ENCODE data around the gene PCDHGA2. TPM values are rescaled to one million over a fixed set of nuclear protein-coding genes. Genes with fewer than 3 reads are reported as not detected.
"Not testable (repeated sequence)": the region's sequence is repeated elsewhere in the genome, so short reads cannot be mapped to it uniquely, and the experiment has no call there.

Gene PCDHGA2
- 10 to 100 TPM in 1 of 2 donors, 1 to 10 TPM in 1; 2.4 to 19.7 TPM for total RNA-seq

- no peak for DNase-seq (ENCODE audit: low spot score)
- no peak within 1 kb of the TSS for H3K27ac ChIP-seq
- WGBS, result 10% methylated on average over 26 of the region's 27 CpGs
- no peak for TF ChIP-seq POLR2AphosphoS5 (IDR thresholded peaks at IDR 0.05)
- TF ChIP-seq POLR2A (IDR thresholded peaks at IDR 0.05), result no peak
- peak in 2 of 4 experiments; percentile 5 to 28 for TF ChIP-seq CTCF (IDR thresholded peaks at IDR 0.05)
- no peaks in the 10 kb centered on the region for H3K4me1 ChIP-seq (replicated peaks)
- H3K9me3 ChIP-seq, result no peaks in the 10 kb centered on the region
- peaks cover 6% of the 10 kb centered on the region for H3K27me3 ChIP-seq (replicated peaks; ENCODE audit: insufficient read depth)
- intact Hi-C loops (cut with DNase I), result no loop called here
- no peaks in the 10 kb centered on the region for H3K36me3 ChIP-seq
- H3K4me3 ChIP-seq, result no peak within 1 kb of the TSS
These were observed at the start of gene PCDHGA2 for GRCh38 chr5:141338538-141339306. Gene PCDHGA2 (plus strand): TSS chr5:141338760.

- H3K4me3 ChIP-seq, result no peak overlapping the region
- no peaks in the 10 kb centered on the region for H3K9me3 ChIP-seq
- no peaks in the 10 kb centered on the region for H3K27me3 ChIP-seq (replicated peaks; ENCODE audit: insufficient read depth)
- intact Hi-C loops (cut with DNase I), result no loop called here
- TF ChIP-seq POLR2AphosphoS5 (IDR thresholded peaks at IDR 0.05) (no peak), CTCF (IDR thresholded peaks at IDR 0.05) (no peak), POLR2A (IDR thresholded peaks at IDR 0.05) (no peak)
- no peak for DNase-seq (ENCODE audit: low spot score)
- H3K27ac ChIP-seq, result no peak overlapping the region
- no peaks in the 10 kb centered on the region for H3K36me3 ChIP-seq
- no peaks in the 10 kb centered on the region for H3K4me1 ChIP-seq (replicated peaks)
- WGBS, result 90% methylated on average over 4 of the region's 4 CpGs
These were observed 40.2 kb upstream of the PCDHGA2 start for GRCh38 chr5:141298376-141298775.

- Histone ChIP-seq H3K9me3 (no peaks in the 10 kb centered on the region), H3K27ac (no peak within 1 kb of the TSS), H3K36me3 (no peaks in the 10 kb centered on the region), H3K27me3 (replicated peaks; ENCODE audit: insufficient read depth) (no peaks in the 10 kb centered on the region), H3K4me3 (no peak within 1 kb of the TSS), H3K4me1 (replicated peaks) (no peaks in the 10 kb centered on the region)
- WGBS, result 41% methylated on average over 36 of the region's 36 CpGs
- DNase-seq (ENCODE audit: low spot score), result no peak
- TF ChIP-seq CTCF (IDR thresholded peaks at IDR 0.05) (no peak), POLR2AphosphoS5 (IDR thresholded peaks at IDR 0.05) (no peak), POLR2A (IDR thresholded peaks at IDR 0.05) (no peak)
- intact Hi-C loops (cut with DNase I), result no loop called here
These were observed 34.8 kb upstream of the PCDHGA2 start, which contains the start of gene SLC25A2 for GRCh38 chr5:141303756-141304155. Gene SLC25A2 (minus strand): TSS chr5:141304049. CDS start chr5:141303865, 184 bp downstream.

- H3K9me3 ChIP-seq, result no peaks in the 10 kb centered on the region
- intact Hi-C loops (cut with DNase I), result no loop called here
- H3K27me3 ChIP-seq (replicated peaks; ENCODE audit: insufficient read depth), result no peaks in the 10 kb centered on the region
- TF ChIP-seq POLR2AphosphoS5 (IDR thresholded peaks at IDR 0.05) (no peak), POLR2A (IDR thresholded peaks at IDR 0.05) (no peak), CTCF (IDR thresholded peaks at IDR 0.05) (no peak)
- H3K4me3 ChIP-seq, result no peak overlapping the region
- no peak for DNase-seq (ENCODE audit: low spot score)
- H3K36me3 ChIP-seq, result no peaks in the 10 kb centered on the region
- no peaks in the 10 kb centered on the region for H3K4me1 ChIP-seq (replicated peaks)
- H3K27ac ChIP-seq, result no peak overlapping the region
- WGBS, result 92% methylated on average over 1 of the region's 1 CpG
These were observed 31.9 kb upstream of the PCDHGA2 start for GRCh38 chr5:141306630-141307029.

GRCh38 chr5:141313711-141314110, 24.8 kb upstream of the PCDHGA2 start:
- H3K36me3 ChIP-seq, result no peaks in the 10 kb centered on the region

GRCh38 chr5:141316963-141317362, 21.6 kb upstream of the PCDHGA2 start:
- H3K4me3 ChIP-seq; H3K4me1 ChIP-seq (replicated peaks); intact Hi-C loops (cut with DNase I); H3K27ac ChIP-seq; H3K27me3 ChIP-seq (replicated peaks; ENCODE audit: insufficient read depth); DNase-seq (ENCODE audit: low spot score); H3K36me3 ChIP-seq: not testable (repeated sequence)
- 84% methylated on average over 4 of the region's 4 CpGs for WGBS
- H3K9me3 ChIP-seq, result peaks cover 12% of the 10 kb centered on the region

More at GRCh38 chr5:141313711-141314110, 24.8 kb upstream of the PCDHGA2 start:
- Histone ChIP-seq H3K27me3 (replicated peaks; ENCODE audit: insufficient read depth) (no peaks in the 10 kb centered on the region), H3K9me3 (no peaks in the 10 kb centered on the region), H3K4me3 (no peak overlapping the region), H3K27ac (no peak overlapping the region), H3K4me1 (replicated peaks) (no peaks in the 10 kb centered on the region)
- no peak for DNase-seq (ENCODE audit: low spot score)
- intact Hi-C loops (cut with DNase I), result no loop called here
- no peak for TF ChIP-seq CTCF (IDR thresholded peaks at IDR 0.05)
- TF ChIP-seq POLR2AphosphoS5 (IDR thresholded peaks at IDR 0.05), result no peak
- TF ChIP-seq POLR2A (IDR thresholded peaks at IDR 0.05), result no peak

All from prostate gland (tissue), 2 donors.